ENCODE results near the gene CALML6. TPM values are rescaled to one million over a fixed set of nuclear protein-coding genes. Genes with fewer than 3 reads are reported as not detected.

The CALML6 gene, protein sequence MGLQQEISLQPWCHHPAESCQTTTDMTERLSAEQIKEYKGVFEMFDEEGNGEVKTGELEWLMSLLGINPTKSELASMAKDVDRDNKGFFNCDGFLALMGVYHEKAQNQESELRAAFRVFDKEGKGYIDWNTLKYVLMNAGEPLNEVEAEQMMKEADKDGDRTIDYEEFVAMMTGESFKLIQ
- total RNA-seq (under 1 TPM; 0.30 to 0.83 TPM), polyA plus RNA-seq (ENCODE audit: insufficient read length in 2 of 2) (1 to 10 TPM in 1 of 2 donors, under 1 TPM in 1; 0.95 to 1.5 TPM)
- long read RNA-seq, donor 1, result 0 reads
- long read RNA-seq, donor 2, result 0 reads
- long read RNA-seq, donor 3, result 0 reads
- long read RNA-seq, donor 4, result 0 reads

GRCh38 chr1:1914971-1915692, at the start of gene CALML6:
Gene CALML6, plus strand, starts transcription at chr1:1915260. Its CDS starts 21 bp downstream, at chr1:1915281.
- no peak for DNase-seq (ENCODE audit: low read depth in 4 of 6, low spot score in 6 of 6)
- WGBS (ENCODE audit: insufficient coverage), result 85% methylated on average over 15 of the region's 15 CpGs
- Histone ChIP-seq H3K9me3 (ENCODE audit: control insufficient read depth, insufficient read depth, low read length) (no peaks in the 10 kb centered on the region), H3K27ac (ENCODE audit: low read depth, low read length) (no peak within 1 kb of the TSS), H3K4me1 (ENCODE audit: control insufficient read depth, insufficient read depth, low read length) (peaks cover 25% of the 10 kb centered on the region), H3K27me3 (ENCODE audit: control insufficient read depth, insufficient read depth, low read length) (peaks cover 2% of the 10 kb centered on the region), H3K36me3 (ENCODE audit: control insufficient read depth, insufficient read depth, low read length) (no peaks in the 10 kb centered on the region), H3K4me3 (ENCODE audit: low read depth, low read length) (no peak within 1 kb of the TSS)

DNA sequence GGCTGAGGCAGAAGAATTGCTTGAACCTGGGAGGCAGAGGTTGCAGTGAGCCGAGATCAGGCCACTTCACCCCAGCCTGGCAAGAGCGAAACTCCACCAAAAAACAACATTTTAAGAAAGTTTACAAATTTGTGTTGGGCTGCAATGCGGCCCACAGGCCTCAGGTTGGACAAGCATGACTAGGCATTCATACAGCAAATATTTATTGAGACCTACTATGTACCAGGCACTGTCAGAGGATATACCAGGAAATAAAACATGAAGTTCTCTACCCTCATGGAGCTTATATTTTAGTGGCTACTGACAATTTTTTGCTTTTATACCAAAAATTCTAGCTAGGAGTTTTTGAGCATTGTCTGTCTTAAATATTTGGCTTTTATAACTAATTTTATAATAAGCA, 47.9 kb upstream of the CALML6 start:
- Histone ChIP-seq H3K4me1 (ENCODE audit: control insufficient read depth, insufficient read depth, low read length) (peaks cover 15% of the 10 kb centered on the region), H3K27ac (ENCODE audit: low read depth, low read length) (no peak overlapping the region), H3K27me3 (ENCODE audit: control insufficient read depth, insufficient read depth, low read length) (no peaks in the 10 kb centered on the region), H3K36me3 (ENCODE audit: control insufficient read depth, insufficient read depth, low read length) (peaks cover 3% of the 10 kb centered on the region), H3K9me3 (ENCODE audit: control insufficient read depth, insufficient read depth, low read length) (no peaks in the 10 kb centered on the region), H3K4me3 (ENCODE audit: low read depth, low read length) (no peak overlapping the region)
- WGBS (ENCODE audit: insufficient coverage), result no CpG with 5 or more reads among the region's 3 CpGs
- DNase-seq (ENCODE audit: low read depth in 4 of 6, low spot score in 6 of 6), result no peak

DNA sequence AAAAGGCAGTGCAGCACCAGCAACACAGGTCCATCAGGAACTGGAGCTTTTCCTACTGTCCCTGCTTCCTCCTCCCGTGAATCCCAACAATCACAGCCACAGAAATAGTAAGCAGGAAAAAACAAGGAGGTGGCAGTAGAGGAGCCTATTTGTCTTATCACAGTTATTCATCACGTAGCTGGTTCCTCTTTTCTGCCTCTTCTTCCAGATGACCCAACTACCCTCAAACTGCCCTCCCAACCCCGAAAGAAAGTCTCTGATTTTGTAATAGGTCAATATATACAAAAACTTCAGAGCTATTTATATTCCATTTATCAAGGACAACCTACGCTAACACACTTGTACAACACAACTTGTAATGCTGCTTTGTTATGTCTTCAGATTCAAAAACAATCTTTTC, 45.6 kb upstream of the CALML6 start:
- Histone ChIP-seq H3K4me3 (ENCODE audit: low read depth, low read length) (no peak overlapping the region), H3K27me3 (ENCODE audit: control insufficient read depth, insufficient read depth, low read length) (no peaks in the 10 kb centered on the region), H3K36me3 (ENCODE audit: control insufficient read depth, insufficient read depth, low read length) (peaks cover 19% of the 10 kb centered on the region), H3K27ac (ENCODE audit: low read depth, low read length) (no peak overlapping the region), H3K9me3 (ENCODE audit: control insufficient read depth, insufficient read depth, low read length) (no peaks in the 10 kb centered on the region), H3K4me1 (ENCODE audit: control insufficient read depth, insufficient read depth, low read length) (peaks cover 24% of the 10 kb centered on the region)
- no peak for DNase-seq (ENCODE audit: low read depth in 4 of 6, low spot score in 6 of 6)
- WGBS (ENCODE audit: insufficient coverage), result 100% methylated on average over 1 of the region's 4 CpGs

- 86% methylated on average over 9 of the region's 11 CpGs for WGBS (ENCODE audit: insufficient coverage)
Observed at GRCh38 chr1:1872329-1872994, 42.6 kb upstream of the CALML6 start.

GRCh38 chr1:1873186-1873585, 41.9 kb upstream of the CALML6 start:
- Histone ChIP-seq H3K9me3 (ENCODE audit: control insufficient read depth, insufficient read depth, low read length) (no peaks in the 10 kb centered on the region), H3K27me3 (ENCODE audit: control insufficient read depth, insufficient read depth, low read length) (no peaks in the 10 kb centered on the region), H3K27ac (ENCODE audit: low read depth, low read length) (no peak overlapping the region), H3K4me1 (ENCODE audit: control insufficient read depth, insufficient read depth, low read length) (peaks cover 25% of the 10 kb centered on the region), H3K36me3 (ENCODE audit: control insufficient read depth, insufficient read depth, low read length) (peaks cover 28% of the 10 kb centered on the region), H3K4me3 (ENCODE audit: low read depth, low read length) (no peak overlapping the region)
- peak in 2 of 6 donors; percentile 20 to 39 for DNase-seq (ENCODE audit: low read depth in 4 of 6, low spot score in 6 of 6)
- WGBS (ENCODE audit: insufficient coverage), result 80% methylated on average over 1 of the region's 2 CpGs

More at GRCh38 chr1:1872329-1872994, 42.6 kb upstream of the CALML6 start:
- Histone ChIP-seq H3K4me1 (ENCODE audit: control insufficient read depth, insufficient read depth, low read length) (peaks cover 25% of the 10 kb centered on the region), H3K27ac (ENCODE audit: low read depth, low read length) (no peak overlapping the region), H3K9me3 (ENCODE audit: control insufficient read depth, insufficient read depth, low read length) (no peaks in the 10 kb centered on the region), H3K4me3 (ENCODE audit: low read depth, low read length) (no peak overlapping the region), H3K27me3 (ENCODE audit: control insufficient read depth, insufficient read depth, low read length) (no peaks in the 10 kb centered on the region), H3K36me3 (ENCODE audit: control insufficient read depth, insufficient read depth, low read length) (peaks cover 28% of the 10 kb centered on the region)
- DNase-seq (ENCODE audit: low read depth in 4 of 6, low spot score in 6 of 6), result no peak

DNA sequence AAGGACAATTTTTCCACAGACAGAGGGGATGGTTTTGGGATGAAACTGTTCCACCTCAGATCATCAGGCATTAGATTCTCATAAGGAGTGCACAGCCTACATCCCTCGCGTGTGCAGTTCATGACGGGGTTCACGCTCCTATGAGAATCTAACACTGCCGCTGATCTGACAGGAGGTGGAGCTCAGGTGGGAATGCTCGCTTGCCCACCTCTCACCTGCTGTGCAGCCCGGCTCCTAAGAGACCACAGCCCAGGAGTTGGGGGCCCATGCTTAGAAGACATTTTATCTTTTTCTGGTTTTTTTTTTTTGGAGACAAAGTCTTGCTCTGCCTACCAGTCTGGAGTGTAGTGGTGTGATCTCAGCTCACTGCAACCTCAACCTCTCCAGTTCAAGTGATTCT, 40.2 kb upstream of the CALML6 start:
- Histone ChIP-seq H3K36me3 (ENCODE audit: control insufficient read depth, insufficient read depth, low read length) (peaks cover 34% of the 10 kb centered on the region), H3K27me3 (ENCODE audit: control insufficient read depth, insufficient read depth, low read length) (no peaks in the 10 kb centered on the region), H3K4me3 (ENCODE audit: low read depth, low read length) (no peak overlapping the region), H3K9me3 (ENCODE audit: control insufficient read depth, insufficient read depth, low read length) (no peaks in the 10 kb centered on the region), H3K27ac (ENCODE audit: low read depth, low read length) (no peak overlapping the region), H3K4me1 (ENCODE audit: control insufficient read depth, insufficient read depth, low read length) (peaks cover 28% of the 10 kb centered on the region)
- 97% methylated on average over 4 of the region's 7 CpGs for WGBS (ENCODE audit: insufficient coverage)
- DNase-seq (ENCODE audit: low read depth in 4 of 6, low spot score in 6 of 6), result no peak

- Histone ChIP-seq H3K27ac (ENCODE audit: low read depth, low read length) (no peak overlapping the region), H3K4me3 (ENCODE audit: low read depth, low read length) (no peak overlapping the region), H3K4me1 (ENCODE audit: control insufficient read depth, insufficient read depth, low read length) (peaks cover 28% of the 10 kb centered on the region), H3K27me3 (ENCODE audit: control insufficient read depth, insufficient read depth, low read length) (no peaks in the 10 kb centered on the region), H3K36me3 (ENCODE audit: control insufficient read depth, insufficient read depth, low read length) (peaks cover 36% of the 10 kb centered on the region), H3K9me3 (ENCODE audit: control insufficient read depth, insufficient read depth, low read length) (no peaks in the 10 kb centered on the region)
- no peak for DNase-seq (ENCODE audit: low read depth in 4 of 6, low spot score in 6 of 6)
- no CpG with 5 or more reads among the region's 1 CpG for WGBS (ENCODE audit: insufficient coverage)
Observed at GRCh38 chr1:1875932-1876331, 39.1 kb upstream of the CALML6 start.

- H3K27ac ChIP-seq (ENCODE audit: low read depth, low read length), result no peak overlapping the region
- no peaks in the 10 kb centered on the region for H3K27me3 ChIP-seq (ENCODE audit: control insufficient read depth, insufficient read depth, low read length)
- DNase-seq (ENCODE audit: low read depth in 4 of 6, low spot score in 6 of 6), result no peak
- no peak overlapping the region for H3K4me3 ChIP-seq (ENCODE audit: low read depth, low read length)
- 91% methylated on average over 7 of the region's 11 CpGs for WGBS (ENCODE audit: insufficient coverage)
- peaks cover 30% of the 10 kb centered on the region for H3K4me1 ChIP-seq (ENCODE audit: control insufficient read depth, insufficient read depth, low read length)
- H3K36me3 ChIP-seq (ENCODE audit: control insufficient read depth, insufficient read depth, low read length), result peaks cover 34% of the 10 kb centered on the region
- no peaks in the 10 kb centered on the region for H3K9me3 ChIP-seq (ENCODE audit: control insufficient read depth, insufficient read depth, low read length)
Observed at GRCh38 chr1:1876335-1876930, 38.6 kb upstream of the CALML6 start.

GRCh38 chr1:1877865-1878436, 37.1 kb upstream of the CALML6 start:
- no peaks in the 10 kb centered on the region for H3K9me3 ChIP-seq (ENCODE audit: control insufficient read depth, insufficient read depth, low read length)
- H3K36me3 ChIP-seq (ENCODE audit: control insufficient read depth, insufficient read depth, low read length), result peaks cover 29% of the 10 kb centered on the region
- no peaks in the 10 kb centered on the region for H3K27me3 ChIP-seq (ENCODE audit: control insufficient read depth, insufficient read depth, low read length)
- DNase-seq (ENCODE audit: low read depth in 4 of 6, low spot score in 6 of 6), result no peak
- peaks cover 28% of the 10 kb centered on the region for H3K4me1 ChIP-seq (ENCODE audit: control insufficient read depth, insufficient read depth, low read length)
- no peak overlapping the region for H3K27ac ChIP-seq (ENCODE audit: low read depth, low read length)
- 67% methylated on average over 3 of the region's 5 CpGs for WGBS (ENCODE audit: insufficient coverage)
- H3K4me3 ChIP-seq (ENCODE audit: low read depth, low read length), result no peak overlapping the region
